ENCODE data around the gene GALE. TPM values are rescaled to one million over a fixed set of nuclear protein-coding genes. Genes with fewer than 3 reads are reported as not detected.
A peak's percentile ranks its signal among the peaks of the same experiment; 100 is the strongest.
"Not testable (repeated sequence)": the region's sequence is repeated elsewhere in the genome, so short reads cannot be mapped to it uniquely, and the experiment has no call there.

The GALE gene
- total RNA-seq, 4 donors from 2014 or later = 7.4 to 25.2 (median 12.9) TPM

- no peaks in the 10 kb centered on the region for H3K9me3 ChIP-seq
- 0% methylated on average over 9 of the region's 21 CpGs; no CpG with 5 or more reads in 1 of the 2 donors for WGBS, 2 donors (ENCODE audit: low coverage in 1 of 2)
- ATAC-seq = peak; percentile 93
- TF ChIP-seq EP300 (IDR thresholded peaks at IDR 0.05) (no peak), CTCF (IDR thresholded peaks at IDR 0.05) (no peak)
- peaks cover 0 to 14% (median 0%) of the 10 kb centered on the region in 3 donors for H3K4me1 ChIP-seq
- H3K4me3 ChIP-seq = peak overlapping the region; percentile 15 to 42
- H3K27ac ChIP-seq = no peak overlapping the region
- peaks cover 5% of the 10 kb centered on the region for H3K27me3 ChIP-seq
- H3K36me3 ChIP-seq = no peaks in the 10 kb centered on the region
Measured at GRCh38 chr1:23838401-23838866, 37.9 kb upstream of the GALE start.

GRCh38 chr1:23837908-23838307, 37.4 kb upstream of the GALE start:
- peaks cover 0 to 14% (median 0%) of the 10 kb centered on the region in 3 donors for H3K4me1 ChIP-seq
- H3K27ac ChIP-seq = no peak overlapping the region
- peak overlapping the region in 1 of 2 donors; percentile 42 for H3K4me3 ChIP-seq
- 10 to 15% methylated on average over 3 to 4 of the region's 13 CpGs for WGBS, 2 donors (ENCODE audit: low coverage in 1 of 2)
- H3K36me3 ChIP-seq = no peaks in the 10 kb centered on the region
- no peaks in the 10 kb centered on the region for H3K9me3 ChIP-seq
- ATAC-seq = no peak
- H3K27me3 ChIP-seq = peaks cover 5% of the 10 kb centered on the region
- TF ChIP-seq POLR2A (IDR thresholded peaks at IDR 0.05) (no peak), POLR2AphosphoS5 (IDR thresholded peaks at IDR 0.05) (no peak), EP300 (IDR thresholded peaks at IDR 0.05) (no peak), CTCF (IDR thresholded peaks at IDR 0.05) (no peak)

GRCh38 chr1:23836037-23836436, 35.5 kb upstream of the GALE start:
- 67 to 94% methylated on average over 3 of the region's 3 CpGs for WGBS, 2 donors (ENCODE audit: low coverage in 1 of 2)
- ATAC-seq = no peak
- Histone ChIP-seq H3K36me3 (no peaks in the 10 kb centered on the region), H3K27ac (no peak overlapping the region), H3K4me3 (no peak overlapping the region), H3K9me3 (no peaks in the 10 kb centered on the region), H3K27me3 (peaks cover 5% of the 10 kb centered on the region), H3K4me1 (peaks cover 0 to 14% (median 0%) of the 10 kb centered on the region in 3 donors)
- TF ChIP-seq EP300 (IDR thresholded peaks at IDR 0.05) (no peak), POLR2A (IDR thresholded peaks at IDR 0.05) (no peak), POLR2AphosphoS5 (IDR thresholded peaks at IDR 0.05) (no peak), CTCF (IDR thresholded peaks at IDR 0.05) (no peak)

GRCh38 chr1:23834156-23834555, 33.6 kb upstream of the GALE start:
- H3K27ac ChIP-seq, H3K4me3 ChIP-seq, H3K27me3 ChIP-seq, ATAC-seq, H3K36me3 ChIP-seq, H3K9me3 ChIP-seq: not testable (repeated sequence)
- 71 to 76% methylated on average over 4 to 6 of the region's 6 CpGs for WGBS, 2 donors (ENCODE audit: low coverage in 1 of 2)
- peaks cover 0 to 14% (median 0%) of the 10 kb centered on the region in 3 donors for H3K4me1 ChIP-seq

- ATAC-seq = no peak
- Histone ChIP-seq H3K4me3 (no peak overlapping the region), H3K9me3 (no peaks in the 10 kb centered on the region), H3K27ac (no peak overlapping the region), H3K27me3 (no peaks in the 10 kb centered on the region), H3K36me3 (no peaks in the 10 kb centered on the region), H3K4me1 (peaks cover 0 to 20% (median 6%) of the 10 kb centered on the region in 3 donors)
- TF ChIP-seq POLR2AphosphoS5 (IDR thresholded peaks at IDR 0.05) = no peak
- no peak for TF ChIP-seq CTCF (IDR thresholded peaks at IDR 0.05)
- no peak for TF ChIP-seq POLR2A (IDR thresholded peaks at IDR 0.05)
- TF ChIP-seq EP300 (IDR thresholded peaks at IDR 0.05) = no peak
- WGBS, 2 donors (ENCODE audit: low coverage in 1 of 2) = 91 to 94% methylated on average over 1 of the region's 1 CpG
Measured at GRCh38 chr1:23827717-23828116, 27.2 kb upstream of the GALE start.

GRCh38 chr1:23826590-23826989, 26.0 kb upstream of the GALE start:
- peaks cover 0 to 20% (median 6%) of the 10 kb centered on the region in 3 donors for H3K4me1 ChIP-seq
- WGBS, 2 donors (ENCODE audit: low coverage in 1 of 2) = 98 to 100% methylated on average over 1 to 6 of the region's 13 CpGs
- not testable (repeated sequence) for H3K4me3 ChIP-seq, H3K9me3 ChIP-seq, H3K27ac ChIP-seq, H3K27me3 ChIP-seq, H3K36me3 ChIP-seq, ATAC-seq

All from gastroesophageal sphincter (tissue), 4 donors.